Heart right ventricle (tissue), 16 donors: ENCODE measurements around the gene NXPH3. TPM values are rescaled to one million over a fixed set of nuclear protein-coding genes. Genes with fewer than 3 reads are reported as not detected.
A peak's percentile ranks its signal among the peaks of the same experiment; 100 is the strongest.

Experiments used
- ATAC-seq, 8 donors: fragments of 200-7000 bp; cut with Tn5 transposase; one replicate each; pipeline ENCODE4 v1.9.1; 2020; ENCODE audit warnings: mild to moderate bottlenecking in 8 of 8, moderate library complexity in 8 of 8, moderate number of reproducible peaks in 1 of 8
- DNase-seq, 2 donors: peaks; one replicate each; pipeline ENCODE4 v3.0.0-alpha.2; 2020
- H3K27ac ChIP-seq, 10 donors: fragments of 200-600 bp; sonication (generic) in 2 of 10; one replicate each; pipeline versions ENCODE4 v1.5.0 to v1.8.0; 2020 to 2022; ENCODE audit warnings: mild to moderate bottlenecking in 3 of 10
- H3K27me3 ChIP-seq, 7 donors: fragments of 200-600 bp; one replicate each; pipeline ENCODE4 v1.8.0; 2021 to 2022; ENCODE audit warnings: mild to moderate bottlenecking in 2 of 7
- H3K36me3 ChIP-seq, 9 donors: fragments of 200-600 bp; sonication (generic) in 1 of 9; one replicate each; pipeline versions ENCODE4 v1.5.0 to v1.8.0; 2020 to 2022; ENCODE audit warnings: mild to moderate bottlenecking in 2 of 9
- H3K4me1 ChIP-seq, 9 donors: fragments of 200-600 bp; sonication (generic) in 1 of 9; one replicate each; pipeline versions ENCODE4 v1.5.0 to v1.8.0; 2020 to 2022; ENCODE audit warnings: mild to moderate bottlenecking in 4 of 9
- H3K4me3 ChIP-seq, 10 donors: fragments of 200-600 bp; sonication (generic) in 2 of 10; one replicate each; pipeline versions ENCODE4 v1.5.0 to v1.8.0; 2020 to 2022; ENCODE audit warnings: mild to moderate bottlenecking in 7 of 10, moderate library complexity in 2 of 10
- H3K9me3 ChIP-seq, 11 donors: fragments of 200-600 bp in 10 of 11; sonication (generic) in 2 of 11; one replicate each; pipeline versions ENCODE4 v1.5.0 to v1.8.0; 2013 to 2022; ENCODE audit warnings: mild to moderate bottlenecking in 2 of 11, control low read depth in 1 of 11, moderate library complexity in 1 of 11
- CTCF ChIP-seq, 9 donors: fragments of 200-600 bp; sonication (generic) in 2 of 9; IDR thresholded peaks; one replicate each; pipeline versions ENCODE4 v1.5.0 to v1.8.0; 2021 to 2022; ENCODE audit warnings: antibody characterized with exemption in 9 of 9, mild to moderate bottlenecking in 5 of 9, moderate library complexity in 1 of 9
- WGBS, 2 donors: extraction: QIAGEN DNeasy Blood & Tissue Kit; methylation state at CpG; one replicate each; pipeline ENCODE4 v1.1.7; 2013; ENCODE audit warnings: inconsistent platforms in 1 of 2; 5-methylcytosine and 5-hydroxymethylcytosine counted together
- intact Hi-C, 10 donors: fragments of 100-400 bp; cut with DNase I; formaldehyde crosslinking; loops; one replicate each; pipeline versions ENCODE4 v1.11.1 to v1.14.2; 2022
- polyA plus RNA-seq, 2 donors: library from polyadenylated mRNA; stranded (reverse); fragments of 200-250 nt; gene quantifications; one replicate each; pipeline ENCODE4 v1.2.3, GENCODE V29; 2013
- total RNA-seq, 10 donors: library from RNA; stranded (reverse); fragmentation: NEBNext Ultra II Directional in 3 of 10; extraction: Animal tissue kit (Norgen Biotek cat#: 25700) in 3 of 10; gene quantifications; one replicate each; pipeline versions ENCODE4 v1.2.1 to v1.2.4, GENCODE V29; 2021 to 2023
- donor health status: Arrhythmogenic right ventricular cardiomyopathy.
- donor health status: ischemic (EF 13 %, LVEDD 7.1; RV severe dilation, severe dysfunction).
- donor health status: healthy with polysubstance abuse.
- donor health status: DM: no; HTN: yes; CAD: no.
- donor health status: DM: no; HTN: no; CAD: no.
- donor health status: ischemic (EF 25% LVEDD 6.9; RV normal size, moderate dysfunction).
- donor health status: ischemic (EF 25% LVEDD 5.7; RV mildly dilated, moderate dysfunction).
- donor health status: healthy.
- donor health status: DM: yes; HTN: yes; CAD: no.
- donor health status: Ischemic cardiomyopathy.
- donor health status: ischemic (EF 35%, LVEDD 5.7; RV mildly dilated, moderate dysfunction).
- donor health status: nonischemic (EF 11% LVEDD 7.7; RV severe dilation, severe dysfunction).
- donor health status: DM: yes; HTN: yes; CAD: no.
- donor health status: PGD.
- donor health status: ischemic (EF 29% LVEDD 5.4; RV normal size, mild dysfunction).
- donor health status: nonischemic (EF 23%, LVEDD 6.1; RV moderate dilation, normal function).

Gene NXPH3
- total and polyA plus RNA-seq, 12 donors: 2.2 to 5.9 (median 3.2) TPM

- H3K36me3 ChIP-seq: no peaks in the 10 kb centered on the region
- intact Hi-C loops: loop anchor here in 9 of 10 donors (5.0 to 10.0 kb wide), 8 partner anchors 104 to 424 kb away; partner anchors contain the start of genes DLX3 (in 2 of the 9), KAT7 (in 1 of the 9) and SPOP (in 1 of the 9)
- H3K27me3 ChIP-seq: peaks cover 0 to 34% (median 0%) of the 10 kb centered on the region in 7 donors
- DNase-seq: no peak
- H3K9me3 ChIP-seq: no peaks in the 10 kb centered on the region
- H3K4me3 ChIP-seq: no peak overlapping the region
- peaks cover 6 to 62% (median 34%) of the 10 kb centered on the region in 9 donors for H3K4me1 ChIP-seq
- H3K27ac ChIP-seq: no peak overlapping the region
- WGBS, 2 donors: 83 to 87% methylated on average over 6 of the region's 6 CpGs
- no peak for ATAC-seq
- TF ChIP-seq CTCF (IDR thresholded peaks at IDR 0.05): no peak
Measured at GRCh38 chr17:49572806-49573420, 2.8 kb upstream of the NXPH3 start.

- TF ChIP-seq CTCF (IDR thresholded peaks at IDR 0.05): no peak
- H3K27me3 ChIP-seq: peaks cover 0 to 41% (median 0%) of the 10 kb centered on the region in 7 donors
- ATAC-seq (no peak), DNase-seq (no peak)
- H3K4me1 ChIP-seq: peaks cover 6 to 57% (median 30%) of the 10 kb centered on the region in 9 donors
- no peaks in the 10 kb centered on the region for H3K9me3 ChIP-seq
- peak overlapping the region in 4 of 10 donors; percentile 9 to 56 (median 40) for H3K27ac ChIP-seq
- H3K4me3 ChIP-seq: no peak overlapping the region
- H3K36me3 ChIP-seq: no peaks in the 10 kb centered on the region
- 45 to 59% methylated on average over 15 of the region's 15 CpGs for WGBS, 2 donors
- intact Hi-C loops: loop anchor here in 9 of 10 donors (5.0 to 10.0 kb wide), 8 partner anchors 104 to 424 kb away; partner anchors contain the start of genes DLX3 (in 2 of the 9), KAT7 (in 1 of the 9) and SPOP (in 1 of the 9)
Measured at GRCh38 chr17:49573510-49574322, 2.0 kb upstream of the NXPH3 start.

- TF ChIP-seq CTCF (IDR thresholded peaks at IDR 0.05): no peak
- H3K27ac ChIP-seq: peak overlapping the region in 6 of 10 donors; percentile 35 to 73 (median 58)
- ATAC-seq: no peak
- no peak for DNase-seq
- intact Hi-C loops: loop anchor here in 9 of 10 donors (5.0 to 10.0 kb wide), 8 partner anchors 103 to 423 kb away; partner anchors contain the start of genes DLX3 (in 2 of the 9), KAT7 (in 1 of the 9) and SPOP (in 1 of the 9)
- H3K4me1 ChIP-seq: peaks cover 6 to 57% (median 30%) of the 10 kb centered on the region in 9 donors
- no peaks in the 10 kb centered on the region for H3K9me3 ChIP-seq
- WGBS, 2 donors: 61 to 62% methylated on average over 13 of the region's 13 CpGs
- H3K27me3 ChIP-seq: peaks cover 0 to 41% (median 0%) of the 10 kb centered on the region in 7 donors
- H3K36me3 ChIP-seq: peaks cover 0 to 5% (median 0%) of the 10 kb centered on the region in 9 donors
- no peak overlapping the region for H3K4me3 ChIP-seq
Measured at GRCh38 chr17:49574323-49574781, 1.3 kb upstream of the NXPH3 start.
